Stomach (tissue), 9 donors: ENCODE data around the gene SEC14L2. TPM values are rescaled to one million over a fixed set of nuclear protein-coding genes. Genes with fewer than 3 reads are reported as not detected.
"Not testable (repeated sequence)": the region's sequence is repeated elsewhere in the genome, so short reads cannot be mapped to it uniquely, and the experiment has no call there.

ENCODE experiments used
- DNase-seq, 2 donors: peaks; one replicate each; pipeline versions ENCODE4 v3.0.0 to v3.0.0-alpha.2; 2013 to 2019
- H3K27ac ChIP-seq, 5 donors: fragments of 200-600 bp in 4 of 5; sonication (generic) in 4 of 5; one replicate each; pipeline ENCODE4 v1.5.1; 2013 to 2019; ENCODE audit warnings: mild to moderate bottlenecking in 1 of 5, moderate library complexity in 1 of 5
- H3K27me3 ChIP-seq, 3 donors: fragments of 200-600 bp; sonication (generic); one replicate each; pipeline ENCODE4 v1.5.1; 2017 to 2019; ENCODE audit warnings: mixed run types in 1 of 3
- H3K36me3 ChIP-seq, 4 donors: fragments of 200-600 bp; sonication (generic); 1 replicate in 3 of 4; 2 replicates in 1 of 4; pipeline ENCODE4 v1.5.1; 2016 to 2019
- H3K4me1 ChIP-seq, 4 donors: fragments of 200-600 bp; sonication (generic); one replicate each; pipeline ENCODE4 v1.5.1; 2016 to 2019
- H3K4me3 ChIP-seq, 4 donors: fragments of 200-600 bp; sonication (generic) in 3 of 4; one replicate each; pipeline ENCODE4 v1.5.1; 2016 to 2019; ENCODE audit warnings: mild to moderate bottlenecking in 1 of 4
- H3K9me3 ChIP-seq, 4 donors: fragments of 200-600 bp; sonication (generic); one replicate each; pipeline ENCODE4 v1.5.1; 2016 to 2019
- EP300 ChIP-seq: sonication (generic); formaldehyde crosslinking; IDR thresholded peaks from one replicate; pipeline ENCODE4 v1.6.1; 2017; ENCODE audit warnings: antibody characterized with exemption
- POLR2A ChIP-seq, 4 donors: fragments of 450-650 bp; IDR thresholded peaks; one replicate each; pipeline ENCODE4 v1.6.1; 2016; ENCODE audit warnings: antibody characterized with exemption in 4 of 4, control low read depth in 2 of 4, mild to moderate bottlenecking in 1 of 4, moderate library complexity in 1 of 4
- POLR2AphosphoS5 ChIP-seq, 3 donors: sonication (generic); formaldehyde crosslinking; IDR thresholded peaks; one replicate each; pipeline ENCODE4 v1.6.1; 2016; ENCODE audit warnings: antibody characterized with exemption in 3 of 3
- WGBS, 5 donors: extraction: QIAGEN DNeasy Blood & Tissue Kit in 3 of 5; methylation state at CpG; one replicate each; pipeline versions ENCODE4 v1.1.5 to v1.1.7; 2013 to 2018; 5-methylcytosine and 5-hydroxymethylcytosine counted together
- intact Hi-C: fragments of 100-400 bp; cut with DNase I; formaldehyde crosslinking; loops from one replicate; pipeline ENCODE4 v1.15.1; 2023; ENCODE audit warnings: low total_unique reads
- polyA plus RNA-seq, 3 donors: library from polyadenylated mRNA; stranded (reverse); fragments of 200-250 nt; gene quantifications; one replicate each; pipeline ENCODE4 v1.2.3, GENCODE V29; 2013
- total RNA-seq, 5 donors: library from RNA; depleted of rRNA; stranded (reverse); fragments of >200 nt; gene quantifications; one replicate each; pipeline versions ENCODE4 v1.1.0 to v1.2.3, GENCODE V29; 2014 to 2016
- TF ChIP-seq, protein P1 (sequence below), 7 experiments: fragments of 450-650 bp in 4 of 7; fragments of 200-600 bp in 3 of 7; sonication (generic) in 3 of 7; IDR thresholded peaks; one replicate each; pipeline ENCODE4 v1.5.1; 2016 to 2019; ENCODE audit warnings: antibody characterized with exemption in 7 of 7, control low read depth in 2 of 7, mild to moderate bottlenecking in 1 of 7
- donor health status: healthy with polysubstance abuse.
- donor health status: Bipolar disorder and iron deficiency.
- donor health status: healthy.

The SEC14L2 gene
- total and polyA plus RNA-seq, 8 donors, result 4.1 to 19.4 (median 10.1) TPM; not detected in 2

GRCh38 chr22:30402028-30402765 is 5.4 kb downstream of the SEC14L2 start:
- 61 to 70% (median 66%) methylated on average over 5 of the region's 5 CpGs for WGBS, 5 donors
- TF ChIP-seq EP300 (no peak), POLR2A (IDR thresholded peaks at IDR 0.05) (no peak), POLR2AphosphoS5 (IDR thresholded peaks at IDR 0.05) (no peak)
- TF ChIP-seq, protein P1, sequence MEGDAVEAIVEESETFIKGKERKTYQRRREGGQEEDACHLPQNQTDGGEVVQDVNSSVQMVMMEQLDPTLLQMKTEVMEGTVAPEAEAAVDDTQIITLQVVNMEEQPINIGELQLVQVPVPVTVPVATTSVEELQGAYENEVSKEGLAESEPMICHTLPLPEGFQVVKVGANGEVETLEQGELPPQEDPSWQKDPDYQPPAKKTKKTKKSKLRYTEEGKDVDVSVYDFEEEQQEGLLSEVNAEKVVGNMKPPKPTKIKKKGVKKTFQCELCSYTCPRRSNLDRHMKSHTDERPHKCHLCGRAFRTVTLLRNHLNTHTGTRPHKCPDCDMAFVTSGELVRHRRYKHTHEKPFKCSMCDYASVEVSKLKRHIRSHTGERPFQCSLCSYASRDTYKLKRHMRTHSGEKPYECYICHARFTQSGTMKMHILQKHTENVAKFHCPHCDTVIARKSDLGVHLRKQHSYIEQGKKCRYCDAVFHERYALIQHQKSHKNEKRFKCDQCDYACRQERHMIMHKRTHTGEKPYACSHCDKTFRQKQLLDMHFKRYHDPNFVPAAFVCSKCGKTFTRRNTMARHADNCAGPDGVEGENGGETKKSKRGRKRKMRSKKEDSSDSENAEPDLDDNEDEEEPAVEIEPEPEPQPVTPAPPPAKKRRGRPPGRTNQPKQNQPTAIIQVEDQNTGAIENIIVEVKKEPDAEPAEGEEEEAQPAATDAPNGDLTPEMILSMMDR (IDR thresholded peaks at IDR 0.05), result no peak

DNA sequence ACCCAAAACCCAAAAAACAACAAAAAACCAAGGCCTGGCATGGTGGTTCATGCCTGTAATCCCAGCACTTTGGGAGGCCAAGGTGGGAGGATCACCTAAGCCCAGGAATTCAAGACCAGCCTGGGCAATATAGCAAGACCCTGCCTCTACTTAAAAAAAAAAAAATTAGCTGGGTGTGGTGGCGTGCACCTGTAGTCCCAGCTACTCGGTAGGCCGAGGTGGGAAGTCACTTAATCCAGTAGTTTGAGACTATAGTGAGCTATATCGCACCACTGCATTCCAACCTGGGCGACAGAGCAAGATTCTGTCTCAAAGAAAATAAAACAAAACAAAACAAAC is 5.9 kb downstream of the SEC14L2 start:
- WGBS, 5 donors, result 92 to 97% (median 96%) methylated on average over 5 of the region's 5 CpGs
- H3K4me3 ChIP-seq, H3K27me3 ChIP-seq, H3K9me3 ChIP-seq, H3K27ac ChIP-seq, intact Hi-C loops, DNase-seq: not testable (repeated sequence)
- Histone ChIP-seq H3K36me3 (peaks cover 0 to 31% (median 22%) of the 10 kb centered on the region in 4 donors), H3K4me1 (peaks cover 10 to 23% (median 14%) of the 10 kb centered on the region in 4 donors)

More at GRCh38 chr22:30402028-30402765, 5.4 kb downstream of the SEC14L2 start:
- peaks cover 0 to 12% (median 7%) of the 10 kb centered on the region in 3 donors for H3K27me3 ChIP-seq
- no peak overlapping the region for H3K27ac ChIP-seq
- intact Hi-C loops, result no loop called here
- peaks cover 14 to 29% (median 19%) of the 10 kb centered on the region in 4 donors for H3K4me1 ChIP-seq
- H3K36me3 ChIP-seq, result peaks cover 0 to 26% (median 16%) of the 10 kb centered on the region in 4 donors
- no peaks in the 10 kb centered on the region for H3K9me3 ChIP-seq
- no peak overlapping the region for H3K4me3 ChIP-seq
- DNase-seq, result no peak

DNA sequence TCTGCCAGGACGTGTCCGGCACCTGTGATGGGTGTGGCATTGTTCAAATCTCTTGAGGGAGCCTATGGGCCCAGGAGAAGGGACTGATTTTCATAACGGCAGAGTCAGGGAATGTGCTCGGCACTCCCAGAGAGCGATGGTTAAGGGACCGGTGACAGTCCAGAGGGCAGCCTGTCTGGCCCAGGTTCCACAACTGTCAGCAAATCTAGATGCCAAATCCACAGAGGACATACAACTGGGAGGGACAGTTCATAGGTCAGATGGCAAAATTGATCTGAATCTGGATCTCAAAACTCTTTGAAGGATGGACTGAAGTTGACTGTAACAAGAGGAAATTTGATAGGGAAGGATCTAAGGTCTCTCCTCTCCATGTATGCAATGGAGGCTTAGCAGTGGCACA is 7.5 kb downstream of the SEC14L2 start:
- Histone ChIP-seq H3K4me3 (no peak overlapping the region), H3K36me3 (peaks cover 4 to 47% (median 37%) of the 10 kb centered on the region in 4 donors), H3K4me1 (peaks cover 0 to 8% (median 0%) of the 10 kb centered on the region in 4 donors), H3K27me3 (no peaks in the 10 kb centered on the region), H3K9me3 (no peaks in the 10 kb centered on the region), H3K27ac (no peak overlapping the region)
- 69 to 85% (median 71%) methylated on average over 6 of the region's 6 CpGs for WGBS, 5 donors
- TF ChIP-seq POLR2A (IDR thresholded peaks at IDR 0.05) (no peak), POLR2AphosphoS5 (IDR thresholded peaks at IDR 0.05) (no peak), EP300 (no peak)
- TF ChIP-seq, protein P1 (IDR thresholded peaks at IDR 0.05), result no peak
- no peak for DNase-seq
- intact Hi-C loops, result no loop called here

DNA sequence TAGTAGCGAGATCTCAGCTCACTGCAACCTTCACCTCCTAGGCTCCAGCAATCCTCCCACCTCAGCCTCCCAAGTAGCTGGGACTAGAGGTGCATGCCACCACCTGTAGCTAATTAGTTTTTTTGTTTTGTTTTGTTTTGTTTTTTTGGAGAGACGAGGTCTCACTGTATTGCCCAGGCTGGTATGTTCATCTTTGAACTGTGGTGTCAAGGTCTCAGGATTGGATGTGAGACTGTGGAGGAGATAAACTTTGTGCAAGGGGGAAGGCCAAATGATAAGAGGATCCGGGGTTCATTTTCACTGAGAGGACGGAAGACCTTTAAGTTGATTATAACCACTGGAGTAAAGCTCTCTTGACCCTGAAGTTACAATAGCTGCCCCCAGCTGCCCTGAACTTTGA is 8.9 kb downstream of the SEC14L2 start:
- peaks cover 4 to 61% (median 52%) of the 10 kb centered on the region in 4 donors for H3K36me3 ChIP-seq
- 53 to 76% (median 66%) methylated on average over 3 to 4 of the region's 4 CpGs for WGBS, 5 donors

More for the DNA sequence above, 8.9 kb downstream of the SEC14L2 start:
- no peak overlapping the region for H3K27ac ChIP-seq
- no peak for DNase-seq
- H3K4me1 ChIP-seq, result peaks cover 0 to 8% (median 0%) of the 10 kb centered on the region in 4 donors
- TF ChIP-seq EP300 (no peak), POLR2A (IDR thresholded peaks at IDR 0.05) (no peak), POLR2AphosphoS5 (IDR thresholded peaks at IDR 0.05) (no peak)
- TF ChIP-seq, protein P1 (IDR thresholded peaks at IDR 0.05), result no peak
- no peaks in the 10 kb centered on the region for H3K9me3 ChIP-seq
- no peak overlapping the region for H3K4me3 ChIP-seq
- intact Hi-C loops, result no loop called here
- no peaks in the 10 kb centered on the region for H3K27me3 ChIP-seq
